Common myeloid progenitor, CD34-positive (primary cell): ENCODE results near the gene NDFIP2.

ENCODE experiments used
- CTCF ChIA-PET: fragments of 350-600 bp; sonication (Branson Sonifier 250); formaldehyde crosslinking; loops from one replicate; lab custom pipeline; 2021; ENCODE audit warnings: antibody characterized with exemption; lab: Charles Lee
- POLR2A ChIA-PET: fragments of 350-600 bp; sonication (Branson Sonifier 250); formaldehyde crosslinking; loops from one replicate; lab custom pipeline; 2021; ENCODE audit warnings: antibody characterized with exemption; lab: Charles Lee
- DNase-seq, 3 donors: peaks; one replicate each; pipeline versions ENCODE4 v3.0.0 to v3.0.0-alpha.2; 2013
- H3K27ac ChIP-seq, 2 experiments: 1 replicate in 1 of 2; 2 replicates in 1 of 2; pipeline ENCODE4 v1.7.0; 2013; ENCODE audit warnings: inconsistent platforms in 2 of 2, low read length in 2 of 2, mild to moderate bottlenecking in 2 of 2, low read depth in 1 of 2, moderate library complexity in 1 of 2; ENCODE audit not compliant: severe bottlenecking in 2 of 2, insufficient read depth in 1 of 2, poor library complexity in 1 of 2
- H3K27me3 ChIP-seq, 5 experiments: replicated peaks in 2 of 5; 1 replicate in 3 of 5; 2 replicates in 2 of 5; pipeline versions ENCODE4 v1.6.1 to v1.7.0; 2013; ENCODE audit warnings: low read length in 4 of 5, mild to moderate bottlenecking in 2 of 5, moderate library complexity in 2 of 5, inconsistent platforms in 1 of 5; ENCODE audit not compliant: insufficient read depth in 5 of 5, control insufficient read depth in 4 of 5
- H3K36me3 ChIP-seq, 4 experiments: 1 replicate in 2 of 4; 2 replicates in 2 of 4; pipeline versions ENCODE4 v1.6.1 to v1.7.0; 2013; ENCODE audit warnings: low read length in 3 of 4, control low read depth in 1 of 4, mild to moderate bottlenecking in 1 of 4; ENCODE audit not compliant: control insufficient read depth in 4 of 4, insufficient read depth in 4 of 4
- H3K4me1 ChIP-seq, 4 experiments: 1 replicate in 3 of 4; 2 replicates in 1 of 4; pipeline versions ENCODE4 v1.6.1 to v1.7.1; 2013; ENCODE audit warnings: low read length in 3 of 4, mild to moderate bottlenecking in 3 of 4, control low read depth in 1 of 4, inconsistent platforms in 1 of 4, moderate library complexity in 1 of 4; ENCODE audit not compliant: control insufficient read depth in 4 of 4, insufficient read depth in 4 of 4; ENCODE audit errors: control extremely low read depth in 1 of 4
- H3K4me3 ChIP-seq, 7 experiments: 1 replicate in 4 of 7; 2 replicates in 3 of 7; pipeline versions ENCODE4 v1.5.1 to v1.7.0; 2013; ENCODE audit warnings: mild to moderate bottlenecking in 7 of 7, low read length in 6 of 7, moderate library complexity in 6 of 7, inconsistent platforms in 2 of 7, low read depth in 2 of 7, control low read depth in 1 of 7; ENCODE audit not compliant: insufficient read depth in 4 of 7, control insufficient read depth in 1 of 7; ENCODE audit errors: extremely low read depth in 1 of 7
- H3K9me3 ChIP-seq, 5 experiments: 1 replicate in 4 of 5; 2 replicates in 1 of 5; pipeline versions ENCODE4 v1.6.1 to v1.7.1; 2013; ENCODE audit warnings: low read length in 4 of 5, mild to moderate bottlenecking in 2 of 5, inconsistent platforms in 1 of 5, low read depth in 1 of 5, moderate library complexity in 1 of 5; ENCODE audit not compliant: control insufficient read depth in 4 of 5, insufficient read depth in 2 of 5; ENCODE audit errors: control extremely low read depth in 1 of 5
- whole genome bisulfite sequencing: methylation state at CpG from one replicate; pipeline ENCODE4 v1.1.5; 2013; ENCODE audit not compliant: insufficient coverage; 5-methylcytosine and 5-hydroxymethylcytosine counted together

NDFIP2 gene

GRCh38 chr13:79538757-79539156, 57.8 kb downstream of the NDFIP2 start:
- WGBS = 99% methylated on average over 5 of the region's 5 CpGs
- CTCF ChIA-PET = interaction anchor here (10.4 kb wide), 1 partner anchor 114 kb away, joined by 170 read pairs; no protein-coding TSS in a partner anchor
- peaks cover 0 to 1% (median 0%) of the 10 kb centered on the region in 4 experiments for H3K4me1 ChIP-seq

GRCh38 chr13:79540504-79540903, 59.5 kb downstream of the NDFIP2 start:
- POLR2A ChIA-PET = no interaction called here
- Histone ChIP-seq H3K9me3 (no peaks in the 10 kb centered on the region), H3K4me3 (no peak overlapping the region), H3K36me3 (no peaks in the 10 kb centered on the region), H3K27ac (no peak overlapping the region), H3K27me3 (no peaks in the 10 kb centered on the region), H3K4me1 (no peaks in the 10 kb centered on the region)
- no peak for DNase-seq
- CTCF ChIA-PET = interaction anchor here (0.7 to 10.4 kb wide), 15 partner anchors 10 to 205 kb away, joined by 3 to 170 read pairs (median 4); partner anchors contain the start of gene NDFIP2
- WGBS = 100% methylated on average over 2 of the region's 4 CpGs

More at GRCh38 chr13:79538757-79539156, 57.8 kb downstream of the NDFIP2 start:
- no peaks in the 10 kb centered on the region for H3K9me3 ChIP-seq
- H3K27ac ChIP-seq = no peak overlapping the region
- H3K4me3 ChIP-seq = no peak overlapping the region
- POLR2A ChIA-PET = interaction anchor here (0.6 kb wide), 1 partner anchor 8 kb away, joined by 3 read pairs; no protein-coding TSS in a partner anchor
- DNase-seq = no peak
- no peaks in the 10 kb centered on the region for H3K36me3 ChIP-seq
- H3K27me3 ChIP-seq = peaks cover 0 to 2% (median 0%) of the 10 kb centered on the region in 5 experiments

GRCh38 chr13:79541426-79542049, 60.6 kb downstream of the NDFIP2 start:
- WGBS = no CpG with 5 or more reads among the region's 1 CpG
- no peaks in the 10 kb centered on the region for H3K9me3 ChIP-seq
- CTCF ChIA-PET = interaction anchor here (0.6 to 10.4 kb wide), 11 partner anchors 12 to 128 kb away, joined by 3 to 170 read pairs (median 4); partner anchors contain the start of gene NDFIP2
- H3K27me3 ChIP-seq = no peaks in the 10 kb centered on the region
- DNase-seq = peak; percentile 76 to 86 (median 79)
- no peak overlapping the region for H3K27ac ChIP-seq
- no peaks in the 10 kb centered on the region for H3K4me1 ChIP-seq
- H3K36me3 ChIP-seq = no peaks in the 10 kb centered on the region
- no peak overlapping the region for H3K4me3 ChIP-seq
- POLR2A ChIA-PET = no interaction called here

GRCh38 chr13:79543883-79544282, 62.9 kb downstream of the NDFIP2 start:
- CTCF ChIA-PET = interaction anchor here (1.1 to 10.4 kb wide), 4 partner anchors 9 to 120 kb away, joined by 4 to 170 read pairs (median 4); no protein-coding TSS in a partner anchor
- Histone ChIP-seq H3K27ac (no peak overlapping the region), H3K9me3 (no peaks in the 10 kb centered on the region), H3K36me3 (no peaks in the 10 kb centered on the region), H3K27me3 (no peaks in the 10 kb centered on the region), H3K4me1 (no peaks in the 10 kb centered on the region), H3K4me3 (no peak overlapping the region)
- WGBS = no CpG with 5 or more reads among the region's 1 CpG
- POLR2A ChIA-PET = interaction anchor here (1.1 kb wide), 1 partner anchor 83 kb away, joined by 3 read pairs; no protein-coding TSS in a partner anchor
- DNase-seq = no peak

GRCh38 chr13:79547211-79548195, 66.5 kb downstream of the NDFIP2 start:
- no peak overlapping the region for H3K4me3 ChIP-seq
- H3K27ac ChIP-seq = no peak overlapping the region
- H3K36me3 ChIP-seq = no peaks in the 10 kb centered on the region
- no peaks in the 10 kb centered on the region for H3K9me3 ChIP-seq
- WGBS = 100% methylated on average over 1 of the region's 4 CpGs
- H3K27me3 ChIP-seq = no peaks in the 10 kb centered on the region
- no peaks in the 10 kb centered on the region for H3K4me1 ChIP-seq
- no peak for DNase-seq
- POLR2A ChIA-PET = interaction anchor here (0.7 kb wide), 1 partner anchor 9 kb away, joined by 3 read pairs; no protein-coding TSS in a partner anchor
- CTCF ChIA-PET = interaction anchor here (10.4 kb wide), 1 partner anchor 123 kb away, joined by 170 read pairs; no protein-coding TSS in a partner anchor

GRCh38 chr13:79548902-79549301, 67.9 kb downstream of the NDFIP2 start:
- CTCF ChIA-PET = no interaction called here

More at GRCh38 chr13:79548902-79549301, 67.9 kb downstream of the NDFIP2 start:
- H3K4me1 ChIP-seq = no peaks in the 10 kb centered on the region
- H3K27me3 ChIP-seq = no peaks in the 10 kb centered on the region
- no peak overlapping the region for H3K4me3 ChIP-seq
- H3K36me3 ChIP-seq = no peaks in the 10 kb centered on the region
- H3K9me3 ChIP-seq = no peaks in the 10 kb centered on the region
- DNase-seq = no peak
- H3K27ac ChIP-seq = no peak overlapping the region
- POLR2A ChIA-PET = no interaction called here
